Duodenal mucosa (tissue), 2 donors: ENCODE measurements around the gene FUT7.
"Not testable (repeated sequence)": the region's sequence is repeated elsewhere in the genome, so short reads cannot be mapped to it uniquely, and the experiment has no call there.

Source experiments
- H3K27ac ChIP-seq: one replicate; pipeline ENCODE4 v1.7.0; 2013; ENCODE audit warnings: low read depth, low read length
- H3K27me3 ChIP-seq, 2 donors: one replicate each; pipeline ENCODE4 v1.7.0; 2013; ENCODE audit warnings: low read length in 2 of 2, control low read depth in 1 of 2; ENCODE audit not compliant: insufficient read depth in 2 of 2, control insufficient read depth in 1 of 2
- H3K36me3 ChIP-seq, 2 donors: one replicate each; pipeline ENCODE4 v1.7.0; 2013; ENCODE audit warnings: low read length in 2 of 2, control low read depth in 1 of 2; ENCODE audit not compliant: insufficient read depth in 2 of 2, control insufficient read depth in 1 of 2
- H3K4me1 ChIP-seq, 2 donors: one replicate each; pipeline ENCODE4 v1.7.0; 2013; ENCODE audit warnings: low read length in 2 of 2, control low read depth in 1 of 2; ENCODE audit not compliant: insufficient read depth in 2 of 2, control insufficient read depth in 1 of 2
- H3K4me3 ChIP-seq, 2 donors: one replicate each; pipeline ENCODE4 v1.7.0; 2013; ENCODE audit warnings: low read length in 2 of 2, low read depth in 1 of 2
- H3K9ac ChIP-seq, 2 donors: one replicate each; pipeline ENCODE4 v1.7.0; 2013; ENCODE audit warnings: low read length in 2 of 2, low read depth in 1 of 2
- H3K9me3 ChIP-seq, 2 donors: one replicate each; pipeline ENCODE4 v1.7.0; 2013; ENCODE audit warnings: low read length in 2 of 2, control low read depth in 1 of 2; ENCODE audit not compliant: control insufficient read depth in 1 of 2

Gene FUT7

DNA sequence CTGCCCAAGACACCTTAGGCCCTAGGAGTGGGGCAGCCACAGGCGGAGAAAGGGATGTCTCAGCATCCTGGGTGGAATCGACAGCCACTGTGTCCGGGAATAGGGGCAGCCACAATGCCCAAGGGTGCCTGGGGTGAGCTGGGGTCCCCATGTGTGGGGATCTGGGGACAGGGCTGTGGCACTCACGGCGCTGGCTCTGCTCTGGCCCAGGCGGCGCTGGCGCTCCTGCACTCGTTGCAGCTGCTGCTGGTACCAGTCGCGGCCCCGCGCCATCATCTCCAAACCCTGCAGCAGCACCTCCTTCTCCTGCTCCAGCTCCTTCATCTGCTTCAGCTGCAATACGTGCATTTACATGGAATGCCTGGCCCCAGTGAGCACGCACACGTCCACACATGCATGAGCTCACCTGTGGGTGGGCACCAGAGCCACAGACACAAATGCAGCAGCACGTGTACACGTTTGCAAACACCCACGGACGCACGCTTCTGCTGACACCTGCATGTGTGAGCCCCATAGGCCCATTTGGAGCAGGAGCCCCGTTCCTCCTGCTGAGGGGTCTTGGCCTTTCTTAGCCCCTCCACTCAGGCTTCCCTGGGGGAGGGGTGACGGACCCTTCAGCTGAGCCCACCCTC, 33.6 kb upstream of the FUT7 start:
- H3K9ac ChIP-seq = no peak overlapping the region
- no peaks in the 10 kb centered on the region for H3K9me3 ChIP-seq
- H3K4me3 ChIP-seq = no peak overlapping the region
- peaks cover 17 to 20% of the 10 kb centered on the region in 2 donors for H3K4me1 ChIP-seq
- no peak overlapping the region for H3K27ac ChIP-seq
- no peaks in the 10 kb centered on the region for H3K27me3 ChIP-seq
- peaks cover 0 to 5% of the 10 kb centered on the region in 2 donors for H3K36me3 ChIP-seq

DNA sequence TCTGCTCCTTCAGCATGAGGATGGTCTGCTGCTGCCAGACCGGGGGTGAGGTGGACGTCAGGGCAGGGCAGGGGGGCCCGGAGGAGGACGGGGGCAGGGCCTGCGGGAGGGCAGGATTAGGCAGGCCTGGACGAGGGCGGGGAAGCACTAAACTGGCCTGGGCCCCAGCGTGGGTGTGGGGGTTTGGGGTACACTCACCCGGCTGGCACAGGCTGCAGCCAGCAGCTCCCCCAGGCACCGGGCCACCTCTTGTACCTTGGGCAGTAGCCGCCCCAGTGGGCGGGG, 32.9 kb upstream of the FUT7 start:
- H3K27ac ChIP-seq = no peak overlapping the region

DNA sequence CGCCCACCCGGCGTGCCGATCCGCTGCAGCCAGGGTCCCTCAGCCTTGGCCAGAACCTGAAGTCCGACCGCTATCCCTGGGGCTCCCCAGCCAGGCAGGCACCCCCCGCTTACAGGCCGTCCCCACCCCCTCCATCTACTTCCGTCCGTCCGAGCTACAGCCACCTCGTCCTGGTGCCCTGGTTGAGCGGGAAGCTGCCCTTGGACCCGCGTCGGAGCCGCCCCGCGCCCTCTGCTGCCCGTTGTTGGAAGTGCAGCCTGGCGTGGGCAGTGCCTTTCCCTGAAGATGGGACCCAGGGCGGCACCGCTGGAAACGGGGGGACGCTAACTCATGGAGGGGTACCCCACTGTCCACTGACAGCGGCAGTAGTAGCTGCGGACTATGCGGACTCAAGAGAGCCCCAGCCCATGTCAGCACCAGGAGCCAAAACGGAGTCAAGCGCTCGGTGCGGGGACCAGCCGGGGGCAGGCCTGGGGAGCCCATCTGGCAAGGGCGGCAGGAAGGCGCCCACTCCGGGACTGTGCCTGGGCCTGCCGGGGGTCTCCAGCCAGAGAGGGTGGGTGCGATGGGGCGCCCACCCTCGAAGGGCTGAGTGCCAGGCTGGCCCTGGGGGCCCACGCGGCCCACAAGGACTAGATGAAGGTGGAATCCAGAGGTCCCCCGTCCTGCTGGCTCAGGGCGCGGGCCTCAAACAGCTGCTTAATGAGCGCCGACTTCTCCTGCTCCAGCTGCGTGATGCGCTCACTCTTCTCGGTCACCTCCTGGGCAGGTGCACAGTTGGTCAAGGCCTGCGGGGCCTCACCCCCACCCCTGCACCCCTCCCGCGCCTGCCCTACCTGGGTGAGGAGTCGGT, 32.4 kb upstream of the FUT7 start:
- Histone ChIP-seq H3K27me3 (no peaks in the 10 kb centered on the region), H3K36me3 (peaks cover 0 to 5% of the 10 kb centered on the region in 2 donors), H3K27ac (no peak overlapping the region), H3K4me3 (no peak overlapping the region), H3K4me1 (peaks cover 14 to 15% of the 10 kb centered on the region in 2 donors), H3K9me3 (no peaks in the 10 kb centered on the region), H3K9ac (no peak overlapping the region)

More for the DNA sequence above, 32.9 kb upstream of the FUT7 start:
- H3K4me1 ChIP-seq = peaks cover 17 to 20% of the 10 kb centered on the region in 2 donors
- no peak overlapping the region for H3K9ac ChIP-seq
- H3K27me3 ChIP-seq = no peaks in the 10 kb centered on the region
- H3K9me3 ChIP-seq = no peaks in the 10 kb centered on the region
- H3K4me3 ChIP-seq = no peak overlapping the region
- H3K36me3 ChIP-seq = peaks cover 0 to 5% of the 10 kb centered on the region in 2 donors

DNA sequence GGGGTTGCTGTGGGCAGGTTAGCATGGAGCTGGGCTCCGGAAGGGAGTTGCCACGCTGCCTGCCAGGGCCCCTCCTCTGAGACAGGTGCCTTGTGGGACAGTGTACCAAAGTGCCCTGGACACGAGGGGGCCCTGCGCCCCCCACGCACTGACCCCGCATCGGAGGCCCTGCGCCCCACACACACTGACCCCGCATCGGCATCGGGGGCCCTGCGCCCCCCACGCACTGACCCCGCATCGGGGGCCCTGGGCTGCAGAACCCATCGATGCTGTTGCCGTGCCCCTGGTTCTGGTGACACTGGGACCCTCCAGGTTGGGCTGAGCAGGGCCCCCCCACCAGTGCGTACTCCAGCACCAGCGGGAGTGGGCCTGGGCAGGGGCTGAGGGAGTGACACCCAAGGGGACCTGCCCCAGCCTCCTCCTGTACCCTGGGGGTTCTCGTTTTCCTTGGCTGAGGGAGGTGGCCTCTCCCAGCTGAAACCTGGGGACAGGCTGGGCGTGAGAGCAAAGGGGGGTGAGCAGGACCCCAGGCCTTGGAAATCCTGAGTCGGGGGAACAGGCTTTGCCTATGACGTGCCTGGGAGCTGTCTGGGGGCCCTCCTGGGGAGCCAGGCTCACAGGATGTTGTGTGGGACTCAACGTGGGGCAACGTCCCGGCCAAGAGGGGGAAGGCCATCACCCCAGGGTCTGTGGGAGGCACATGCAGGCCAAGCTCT, 31.6 kb upstream of the FUT7 start:
- Histone ChIP-seq H3K9ac (no peak overlapping the region), H3K4me3 (no peak overlapping the region), H3K36me3 (peaks cover 0 to 5% of the 10 kb centered on the region in 2 donors), H3K4me1 (peaks cover 6 to 8% of the 10 kb centered on the region in 2 donors), H3K9me3 (no peaks in the 10 kb centered on the region), H3K27me3 (no peaks in the 10 kb centered on the region), H3K27ac (no peak overlapping the region)

DNA sequence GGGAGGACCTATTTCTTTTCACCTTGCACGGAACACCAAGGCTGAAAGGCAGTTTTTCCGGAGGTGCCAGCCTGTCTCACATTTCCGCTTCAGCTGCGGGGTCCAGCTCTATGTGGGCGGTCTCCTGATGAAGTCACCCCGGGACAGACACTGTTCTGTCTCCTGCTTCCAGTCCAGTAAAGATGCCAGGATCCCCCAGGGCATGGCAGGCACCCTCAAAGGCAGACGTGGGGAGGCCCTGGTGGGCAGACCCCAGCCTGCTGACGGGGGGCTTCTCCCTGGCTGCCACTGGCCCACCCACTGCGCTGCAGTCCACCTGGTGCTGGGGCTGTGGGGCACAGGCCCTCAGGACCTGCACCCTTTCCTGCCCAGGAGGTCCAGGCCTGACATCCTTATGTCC, 30.9 kb upstream of the FUT7 start:
- H3K9me3 ChIP-seq, H3K27me3 ChIP-seq, H3K9ac ChIP-seq, H3K4me1 ChIP-seq, H3K27ac ChIP-seq, H3K4me3 ChIP-seq, H3K36me3 ChIP-seq: not testable (repeated sequence)

DNA sequence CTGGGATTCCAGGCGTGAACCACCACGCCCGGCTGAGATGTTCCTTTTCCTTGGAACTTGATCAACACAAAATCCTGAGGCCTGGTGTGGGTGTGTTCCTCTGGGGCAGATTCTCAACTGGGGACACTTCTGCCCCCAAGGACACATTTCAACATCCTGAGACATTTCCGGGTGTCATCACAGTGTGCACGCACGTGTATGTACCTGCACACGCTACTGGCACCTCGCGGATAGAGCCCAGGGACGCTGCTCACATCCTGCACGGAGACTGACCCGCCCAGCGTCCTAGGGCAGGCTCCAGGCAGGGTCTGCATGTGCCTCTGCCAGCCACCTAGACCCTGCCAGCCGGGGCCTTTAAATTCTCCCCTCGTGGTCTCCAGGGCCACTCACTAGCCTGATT, 30.5 kb upstream of the FUT7 start:
- no peaks in the 10 kb centered on the region for H3K4me1 ChIP-seq

DNA sequence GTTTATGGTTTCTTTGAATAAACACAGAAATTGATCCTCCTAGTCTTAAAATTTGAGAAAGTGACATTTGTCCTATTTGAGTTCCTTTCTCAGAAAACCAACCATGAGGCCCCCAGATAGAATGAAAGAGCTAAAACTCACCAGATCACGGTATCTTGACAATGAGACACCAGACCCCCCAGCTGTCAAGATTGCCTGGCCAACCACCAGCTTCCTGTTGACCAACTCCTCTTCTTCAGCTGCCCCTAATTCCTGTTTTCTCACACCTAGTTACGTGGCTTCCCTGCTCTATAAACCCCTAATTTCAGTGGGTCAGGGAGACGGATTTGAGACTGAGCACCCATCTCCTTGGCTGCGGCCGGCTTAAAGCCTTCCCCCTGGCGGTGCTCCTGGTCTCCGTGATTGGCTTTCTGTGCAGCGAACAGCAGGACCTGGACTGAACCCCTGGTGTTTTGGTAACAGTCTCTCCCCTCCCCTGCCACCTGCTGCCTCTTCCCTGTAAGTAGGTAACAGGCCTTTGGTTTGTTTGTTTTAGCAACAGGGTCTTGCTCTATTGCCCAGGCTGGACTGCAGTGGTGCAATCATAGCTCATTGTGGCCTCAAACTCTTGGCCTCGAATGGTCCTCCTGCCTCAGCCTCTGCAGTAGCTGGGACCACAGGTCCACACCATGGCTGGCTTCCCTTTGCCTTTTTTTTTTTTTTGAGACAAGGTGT, 26.8 kb upstream of the FUT7 start:
- Histone ChIP-seq H3K9ac (no peak overlapping the region), H3K27ac (no peak overlapping the region), H3K9me3 (no peaks in the 10 kb centered on the region), H3K4me1 (peaks cover 18 to 23% of the 10 kb centered on the region in 2 donors), H3K4me3 (no peak overlapping the region), H3K36me3 (no peaks in the 10 kb centered on the region), H3K27me3 (no peaks in the 10 kb centered on the region)

More for the DNA sequence above, 30.5 kb upstream of the FUT7 start:
- H3K9me3 ChIP-seq = no peaks in the 10 kb centered on the region
- no peak overlapping the region for H3K4me3 ChIP-seq
- no peak overlapping the region for H3K9ac ChIP-seq
- H3K27me3 ChIP-seq = no peaks in the 10 kb centered on the region
- H3K36me3 ChIP-seq = peaks cover 0 to 5% of the 10 kb centered on the region in 2 donors
- no peak overlapping the region for H3K27ac ChIP-seq

DNA sequence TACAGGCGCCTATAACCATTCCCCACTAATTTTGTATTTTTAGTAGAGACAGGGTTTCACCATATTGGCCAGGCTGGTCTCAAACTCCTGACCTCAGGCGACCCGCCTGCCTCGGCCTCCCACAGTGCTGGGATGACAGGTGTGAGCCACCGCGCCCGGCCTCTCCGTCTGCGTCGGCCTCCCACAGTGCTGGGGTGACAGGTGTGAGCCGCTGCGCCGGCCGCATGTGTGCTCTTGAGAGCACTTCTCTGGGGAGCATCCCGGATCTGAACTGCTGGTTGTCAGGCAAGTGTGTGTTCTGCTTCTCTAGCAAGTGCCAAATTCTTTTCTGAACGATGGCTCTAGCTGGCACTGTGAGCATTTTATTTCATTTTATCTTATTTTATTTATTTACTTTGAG, 25.7 kb upstream of the FUT7 start:
- peaks cover 18 to 30% of the 10 kb centered on the region in 2 donors for H3K4me1 ChIP-seq
- H3K9me3 ChIP-seq = no peaks in the 10 kb centered on the region
- peaks cover 5 to 6% of the 10 kb centered on the region in 2 donors for H3K27me3 ChIP-seq
- H3K36me3 ChIP-seq = no peaks in the 10 kb centered on the region
- H3K27ac ChIP-seq = no peak overlapping the region
- H3K4me3 ChIP-seq = no peak overlapping the region
- no peak overlapping the region for H3K9ac ChIP-seq

DNA sequence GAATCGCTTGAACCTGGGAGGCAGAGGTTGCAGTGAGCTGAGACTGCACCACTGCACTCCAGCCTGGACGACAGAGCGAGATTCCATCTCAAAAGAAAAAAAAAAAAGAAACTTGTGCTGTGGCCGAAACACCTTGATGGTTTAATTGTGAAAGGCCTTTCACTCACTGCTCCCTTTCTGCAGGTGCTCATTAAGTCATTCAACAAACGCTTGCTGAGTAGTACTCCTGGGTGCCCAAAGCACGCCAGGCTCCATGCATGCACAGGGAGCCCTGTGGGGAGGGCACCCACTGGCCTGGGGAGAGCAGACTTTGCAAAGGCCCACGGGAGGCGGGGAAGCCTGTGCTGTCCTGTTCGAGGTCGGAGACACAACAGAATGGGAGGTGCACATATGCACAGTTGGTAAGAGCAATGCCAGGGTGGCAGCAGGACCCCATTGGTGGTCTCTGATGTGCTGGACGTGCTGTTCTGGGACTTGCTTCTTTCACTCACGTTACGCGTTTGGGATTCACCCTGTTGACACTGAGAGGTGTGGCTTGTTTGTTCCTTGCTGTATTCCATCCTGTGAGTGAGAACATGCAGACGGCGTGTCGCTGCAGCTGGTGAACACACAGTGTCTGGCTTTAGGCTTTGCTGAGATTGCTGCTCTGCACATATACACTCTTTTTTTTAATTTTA, 25.0 kb upstream of the FUT7 start:
- Histone ChIP-seq H3K9me3 (no peaks in the 10 kb centered on the region), H3K27me3 (peaks cover 6% of the 10 kb centered on the region in 2 donors), H3K36me3 (no peaks in the 10 kb centered on the region), H3K27ac (no peak overlapping the region), H3K4me3 (peak overlapping the region in 1 of 2 donors; percentile 16), H3K9ac (no peak overlapping the region), H3K4me1 (peaks cover 18 to 30% of the 10 kb centered on the region in 2 donors)
